ENCODE results near the gene ABCB11. TPM values are rescaled to one million over a fixed set of nuclear protein-coding genes. Genes with fewer than 3 reads are reported as not detected.
A peak's percentile ranks its signal among the peaks of the same experiment; 100 is the strongest.

ABCB11 gene
- total RNA-seq, 1 experiment from 2014 or later = 0.07 TPM

DNA sequence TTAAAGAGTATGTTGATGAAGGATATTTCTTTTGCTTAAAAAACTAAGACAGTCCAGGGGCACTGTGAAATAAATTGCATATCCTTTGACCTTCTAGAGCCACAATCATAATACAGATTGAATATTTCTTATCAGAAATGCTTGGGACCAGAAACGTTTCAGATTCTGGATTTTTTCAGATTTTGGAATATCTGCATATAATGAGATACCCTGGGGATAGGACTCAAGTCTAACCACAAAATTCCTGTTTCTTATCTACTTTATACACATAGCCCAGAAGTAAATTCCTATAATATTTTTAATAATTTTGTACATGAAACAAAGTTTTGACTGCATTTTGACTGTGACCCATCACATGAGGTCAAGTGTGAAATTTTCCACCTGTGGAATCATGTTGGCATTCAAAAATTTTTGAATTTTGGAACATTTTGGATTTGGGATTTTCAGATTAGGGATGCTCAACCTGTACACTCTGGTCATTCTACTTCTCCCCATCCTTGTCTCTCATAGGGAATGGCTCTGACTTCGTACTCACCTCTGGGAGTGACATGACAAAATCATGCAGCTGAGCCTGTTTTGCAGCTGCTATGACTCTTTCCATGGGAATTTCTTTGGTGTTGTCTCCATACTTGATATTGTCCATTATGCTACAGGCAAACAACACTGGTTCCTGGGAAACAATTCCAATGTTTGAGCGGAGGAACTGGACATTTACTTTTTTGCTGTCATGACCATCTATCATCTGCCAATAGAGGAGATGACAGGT is 104.3 kb downstream of the ABCB11 start:
- Histone ChIP-seq H3K4me1 (ENCODE audit: low read length) (peaks cover 4% of the 10 kb centered on the region), H3K9me3 (ENCODE audit: low read length) (no peaks in the 10 kb centered on the region)

DNA sequence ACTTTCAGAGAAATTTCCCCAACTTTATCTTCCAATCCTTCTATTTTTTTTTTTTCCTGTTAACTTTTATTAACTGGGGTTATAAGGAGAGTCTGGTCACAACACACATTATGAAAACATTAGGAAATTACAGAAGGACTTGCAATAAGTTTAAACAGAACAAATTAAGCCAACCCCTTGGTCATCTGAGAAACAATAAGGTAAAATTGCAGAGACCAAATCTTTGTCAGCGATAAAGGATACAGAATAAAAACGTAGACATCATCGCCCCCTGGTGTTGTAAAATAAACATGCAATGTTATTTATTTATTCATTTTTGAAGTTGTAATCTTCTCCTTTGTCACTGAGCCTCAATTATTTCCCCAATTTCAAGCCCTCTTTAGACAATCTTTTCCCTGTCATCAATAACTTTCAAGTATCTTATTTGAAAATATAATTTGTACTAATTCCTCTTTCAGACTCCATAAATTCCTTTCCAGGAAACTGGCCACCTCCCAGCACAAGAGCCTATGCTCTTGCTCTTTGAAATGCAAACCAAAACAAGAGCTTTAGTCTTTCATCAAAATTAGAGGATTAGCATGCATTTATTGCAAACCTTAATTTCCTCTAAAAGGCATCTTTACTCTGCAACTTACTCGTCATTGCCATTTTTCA is 110.5 kb downstream of the ABCB11 start:
- Histone ChIP-seq H4K20me1 (ENCODE audit: insufficient read depth, low read depth, low read length) (no peaks in the 10 kb centered on the region), H3K9me3 (ENCODE audit: low read length) (no peaks in the 10 kb centered on the region), H3K4me3 (ENCODE audit: low read length) (no peak overlapping the region), H3K79me2 (ENCODE audit: low read length) (no peaks in the 10 kb centered on the region), H2AFZ (ENCODE audit: low read length) (no peak overlapping the region), H3K9me2 (replicated peaks; ENCODE audit: insufficient read depth, low read length) (no peaks in the 10 kb centered on the region), H3K36me3 (ENCODE audit: insufficient read depth, low read length) (no peaks in the 10 kb centered on the region), H3K27ac (ENCODE audit: low read length) (no peak overlapping the region), H3K27me3 (ENCODE audit: low read length) (no peaks in the 10 kb centered on the region), H3K4me2 (ENCODE audit: low read depth, low read length, poor library complexity, severe bottlenecking) (no peak overlapping the region), H3K4me1 (ENCODE audit: low read length) (no peaks in the 10 kb centered on the region), H3K9ac (ENCODE audit: low read length) (no peak overlapping the region)
- peak; percentile 77 for DNase-seq

More for the DNA sequence above, 104.3 kb downstream of the ABCB11 start:
- DNase-seq = peak; percentile 11
- Histone ChIP-seq H4K20me1 (ENCODE audit: insufficient read depth, low read depth, low read length) (no peaks in the 10 kb centered on the region), H2AFZ (ENCODE audit: low read length) (no peak overlapping the region), H3K79me2 (ENCODE audit: low read length) (no peaks in the 10 kb centered on the region), H3K9me2 (replicated peaks; ENCODE audit: insufficient read depth, low read length) (no peaks in the 10 kb centered on the region), H3K4me2 (ENCODE audit: low read depth, low read length, poor library complexity, severe bottlenecking) (no peak overlapping the region), H3K27ac (ENCODE audit: low read length) (no peak overlapping the region), H3K4me3 (ENCODE audit: low read length) (no peak overlapping the region), H3K27me3 (ENCODE audit: low read length) (no peaks in the 10 kb centered on the region), H3K36me3 (ENCODE audit: insufficient read depth, low read length) (no peaks in the 10 kb centered on the region), H3K9ac (ENCODE audit: low read length) (no peak overlapping the region)

- H3K27ac ChIP-seq (ENCODE audit: low read length) = no peak overlapping the region
- no peak overlapping the region for H3K9ac ChIP-seq (ENCODE audit: low read length)
- H3K4me1 ChIP-seq (ENCODE audit: low read length) = no peaks in the 10 kb centered on the region
- H3K27me3 ChIP-seq (ENCODE audit: low read length) = no peaks in the 10 kb centered on the region
- no peaks in the 10 kb centered on the region for H3K36me3 ChIP-seq (ENCODE audit: insufficient read depth, low read length)
- no peaks in the 10 kb centered on the region for H3K9me3 ChIP-seq (ENCODE audit: low read length)
- H3K4me3 ChIP-seq (ENCODE audit: low read length) = no peak overlapping the region
- H2AFZ ChIP-seq (ENCODE audit: low read length) = no peak overlapping the region
- no peaks in the 10 kb centered on the region for H3K79me2 ChIP-seq (ENCODE audit: low read length)
- no peak for DNase-seq
- H3K9me2 ChIP-seq (replicated peaks; ENCODE audit: insufficient read depth, low read length) = no peaks in the 10 kb centered on the region
- no peaks in the 10 kb centered on the region for H4K20me1 ChIP-seq (ENCODE audit: insufficient read depth, low read depth, low read length)
- no peak overlapping the region for H3K4me2 ChIP-seq (ENCODE audit: low read depth, low read length, poor library complexity, severe bottlenecking)
Measured at GRCh38 chr2:168916331-168916675, 114.8 kb downstream of the ABCB11 start.

- H3K9me2 ChIP-seq (replicated peaks; ENCODE audit: insufficient read depth, low read length) = no peaks in the 10 kb centered on the region
- no peaks in the 10 kb centered on the region for H3K36me3 ChIP-seq (ENCODE audit: insufficient read depth, low read length)
- H2AFZ ChIP-seq (ENCODE audit: low read length) = no peak overlapping the region
- no peaks in the 10 kb centered on the region for H4K20me1 ChIP-seq (ENCODE audit: insufficient read depth, low read depth, low read length)
- no peak overlapping the region for H3K9ac ChIP-seq (ENCODE audit: low read length)
- H3K9me3 ChIP-seq (ENCODE audit: low read length) = no peaks in the 10 kb centered on the region
- H3K4me1 ChIP-seq (ENCODE audit: low read length) = no peaks in the 10 kb centered on the region
- H3K27me3 ChIP-seq (ENCODE audit: low read length) = no peaks in the 10 kb centered on the region
- no peak for DNase-seq
- H3K4me2 ChIP-seq (ENCODE audit: low read depth, low read length, poor library complexity, severe bottlenecking) = no peak overlapping the region
- no peak overlapping the region for H3K4me3 ChIP-seq (ENCODE audit: low read length)
- no peak overlapping the region for H3K27ac ChIP-seq (ENCODE audit: low read length)
- H3K79me2 ChIP-seq (ENCODE audit: low read length) = no peaks in the 10 kb centered on the region
Measured at GRCh38 chr2:168915441-168916330, 115.4 kb downstream of the ABCB11 start.

DNA sequence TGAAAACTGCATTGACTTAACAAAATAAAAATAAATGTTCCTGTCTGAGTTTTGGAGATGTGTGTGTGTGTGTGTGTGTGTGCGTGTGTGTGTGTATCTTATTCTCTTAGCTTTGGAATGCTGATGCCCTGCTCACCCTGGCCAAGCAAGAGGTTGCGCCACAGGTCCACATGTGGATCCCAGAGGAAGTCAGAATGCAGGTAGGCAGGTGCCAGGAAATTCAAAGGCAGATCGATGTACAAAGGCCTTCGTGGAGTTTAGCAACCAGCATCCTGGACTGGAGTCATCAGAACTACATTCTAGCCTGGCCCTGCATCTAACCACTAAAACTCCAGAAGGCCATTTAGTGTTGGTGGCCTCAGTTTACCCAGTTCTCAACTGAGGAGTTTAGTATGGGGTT is 117.6 kb downstream of the ABCB11 start:
- H3K79me2 ChIP-seq (ENCODE audit: low read length) = no peaks in the 10 kb centered on the region
- no peaks in the 10 kb centered on the region for H3K9me3 ChIP-seq (ENCODE audit: low read length)
- no peak overlapping the region for H3K4me2 ChIP-seq (ENCODE audit: low read depth, low read length, poor library complexity, severe bottlenecking)
- DNase-seq = no peak
- no peaks in the 10 kb centered on the region for H3K36me3 ChIP-seq (ENCODE audit: insufficient read depth, low read length)
- H3K4me3 ChIP-seq (ENCODE audit: low read length) = no peak overlapping the region
- no peaks in the 10 kb centered on the region for H4K20me1 ChIP-seq (ENCODE audit: insufficient read depth, low read depth, low read length)
- no peak overlapping the region for H3K9ac ChIP-seq (ENCODE audit: low read length)
- H3K9me2 ChIP-seq (replicated peaks; ENCODE audit: insufficient read depth, low read length) = no peaks in the 10 kb centered on the region
- no peak overlapping the region for H2AFZ ChIP-seq (ENCODE audit: low read length)
- H3K27ac ChIP-seq (ENCODE audit: low read length) = no peak overlapping the region
- H3K27me3 ChIP-seq (ENCODE audit: low read length) = no peaks in the 10 kb centered on the region
- no peaks in the 10 kb centered on the region for H3K4me1 ChIP-seq (ENCODE audit: low read length)

DNA sequence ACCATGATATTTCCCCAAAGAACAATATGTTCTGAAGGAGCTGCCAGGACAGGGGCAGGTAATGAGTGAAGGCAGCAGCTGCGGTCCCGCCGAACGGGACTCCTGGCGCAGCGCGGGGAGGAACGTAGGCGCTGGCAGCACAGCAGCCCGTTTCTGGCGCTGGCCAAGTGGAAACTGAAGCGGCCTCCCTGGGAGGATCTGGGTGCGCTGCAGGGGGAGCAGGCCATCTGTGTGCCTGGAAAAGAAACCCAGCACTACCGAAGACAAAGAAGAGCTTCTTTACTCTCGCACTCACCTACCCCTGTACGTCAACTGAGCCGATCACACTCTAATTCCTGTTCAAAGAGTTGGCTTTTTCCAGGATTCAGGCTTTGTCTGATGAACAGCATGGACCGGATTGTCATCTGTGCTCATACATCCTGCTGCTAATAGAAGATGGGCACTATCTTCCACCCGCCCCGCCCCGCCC is 118.2 kb downstream of the ABCB11 start:
- Histone ChIP-seq H3K27ac (ENCODE audit: low read length) (no peak overlapping the region), H3K4me1 (ENCODE audit: low read length) (no peaks in the 10 kb centered on the region), H3K9me2 (replicated peaks; ENCODE audit: insufficient read depth, low read length) (no peaks in the 10 kb centered on the region), H3K4me3 (ENCODE audit: low read length) (no peak overlapping the region), H3K4me2 (ENCODE audit: low read depth, low read length, poor library complexity, severe bottlenecking) (no peak overlapping the region), H2AFZ (ENCODE audit: low read length) (no peak overlapping the region), H4K20me1 (ENCODE audit: insufficient read depth, low read depth, low read length) (no peaks in the 10 kb centered on the region), H3K27me3 (ENCODE audit: low read length) (no peaks in the 10 kb centered on the region), H3K79me2 (ENCODE audit: low read length) (no peaks in the 10 kb centered on the region), H3K36me3 (ENCODE audit: insufficient read depth, low read length) (no peaks in the 10 kb centered on the region), H3K9ac (ENCODE audit: low read length) (no peak overlapping the region), H3K9me3 (ENCODE audit: low read length) (no peaks in the 10 kb centered on the region)
- no peak for DNase-seq

GRCh38 chr2:168912466-168912865 is 118.7 kb downstream of the ABCB11 start:
- H3K9me3 ChIP-seq (ENCODE audit: low read length) = no peaks in the 10 kb centered on the region
- H3K79me2 ChIP-seq (ENCODE audit: low read length) = no peaks in the 10 kb centered on the region
- H3K9ac ChIP-seq (ENCODE audit: low read length) = no peak overlapping the region
- H3K27me3 ChIP-seq (ENCODE audit: low read length) = no peaks in the 10 kb centered on the region
- no peaks in the 10 kb centered on the region for H3K36me3 ChIP-seq (ENCODE audit: insufficient read depth, low read length)
- no peaks in the 10 kb centered on the region for H3K9me2 ChIP-seq (replicated peaks; ENCODE audit: insufficient read depth, low read length)
- H3K4me3 ChIP-seq (ENCODE audit: low read length) = no peak overlapping the region
- H2AFZ ChIP-seq (ENCODE audit: low read length) = no peak overlapping the region
- H3K27ac ChIP-seq (ENCODE audit: low read length) = no peak overlapping the region
- DNase-seq = no peak
- no peaks in the 10 kb centered on the region for H4K20me1 ChIP-seq (ENCODE audit: insufficient read depth, low read depth, low read length)
- no peak overlapping the region for H3K4me2 ChIP-seq (ENCODE audit: low read depth, low read length, poor library complexity, severe bottlenecking)
- no peaks in the 10 kb centered on the region for H3K4me1 ChIP-seq (ENCODE audit: low read length)

DNA sequence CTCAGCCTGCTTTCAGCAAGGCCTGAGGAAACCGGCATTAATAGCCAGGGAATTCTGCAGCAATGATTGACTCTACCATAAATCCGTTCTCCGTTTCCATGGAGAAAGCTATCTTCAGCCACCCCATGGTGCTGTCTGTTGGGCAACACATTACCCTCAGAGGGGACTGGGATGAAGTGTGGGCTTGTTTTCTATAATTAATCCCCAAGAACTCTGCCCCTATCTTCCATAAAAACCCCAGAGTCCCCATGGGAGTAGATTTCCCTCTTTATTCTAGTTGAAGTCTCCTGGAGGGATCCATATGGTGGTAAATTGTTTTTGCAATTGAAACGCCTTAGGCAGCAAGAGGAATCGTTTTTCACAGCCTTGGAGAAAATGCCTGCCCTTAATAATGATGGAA is 120.8 kb downstream of the ABCB11 start:
- Histone ChIP-seq H3K27me3 (ENCODE audit: low read length) (no peaks in the 10 kb centered on the region), H3K4me2 (ENCODE audit: low read depth, low read length, poor library complexity, severe bottlenecking) (no peak overlapping the region), H3K9me2 (replicated peaks; ENCODE audit: insufficient read depth, low read length) (no peaks in the 10 kb centered on the region), H4K20me1 (ENCODE audit: insufficient read depth, low read depth, low read length) (no peaks in the 10 kb centered on the region), H2AFZ (ENCODE audit: low read length) (no peak overlapping the region), H3K27ac (ENCODE audit: low read length) (no peak overlapping the region), H3K79me2 (ENCODE audit: low read length) (no peaks in the 10 kb centered on the region), H3K9me3 (ENCODE audit: low read length) (no peaks in the 10 kb centered on the region), H3K36me3 (ENCODE audit: insufficient read depth, low read length) (no peaks in the 10 kb centered on the region), H3K4me3 (ENCODE audit: low read length) (no peak overlapping the region), H3K9ac (ENCODE audit: low read length) (no peak overlapping the region), H3K4me1 (ENCODE audit: low read length) (no peaks in the 10 kb centered on the region)
- DNase-seq = no peak
